ENCODE data around the gene ZNF431. TPM values are rescaled to one million over a fixed set of nuclear protein-coding genes. Genes with fewer than 3 reads are reported as not detected.

Gene ZNF431
- total and polyA plus RNA-seq, 2 of the 8 experiments (the other 6 are each of a cell fraction or from before 2014, with no cell fraction given): 6.7 to 43.2 TPM

GRCh38 chr19:21117041-21117907, 24.6 kb upstream of the ZNF431 start (continued):
- TF ChIP-seq CHD7 (IDR thresholded peaks at IDR 0.05; ENCODE audit: insufficient replicate concordance, low read length) (no peak), CHD2 (IDR thresholded peaks at IDR 0.05; ENCODE audit: low read length) (no peak), JUN (IDR thresholded peaks at IDR 0.05; ENCODE audit: low read depth, low read length) (no peak), CBX8 (IDR thresholded peaks at IDR 0.05; ENCODE audit: borderline replicate concordance, low read depth, low read length) (no peak), SUZ12 (IDR thresholded peaks at IDR 0.05; ENCODE audit: low read length) (no peak), CEBPB (IDR thresholded peaks at IDR 0.05; ENCODE audit: low read depth, low read length) (no peak), SP1 (IDR thresholded peaks at IDR 0.05; ENCODE audit: low read depth, low read length) (no peak), CTCF (IDR thresholded peaks at IDR 0.05; ENCODE audit: control extremely low read depth in 1 of 3, insufficient read depth in 1 of 3, low read depth in 1 of 3, low read length in 3 of 3) (no peak)
